SK-N-SH (cell line): ENCODE results near the gene MAGEB1. TPM values are rescaled to one million over a fixed set of nuclear protein-coding genes. Genes with fewer than 3 reads are reported as not detected.

ENCODE experiments used
- polyA plus RNA-seq, 3 experiments: library from polyadenylated mRNA; depleted of rRNA; stranded (reverse); fragments of >200 nt; gene quantifications; 2 replicates each; pipeline ENCODE4 v1.2.3, GENCODE V29; 2012

MAGEB1 gene
- polyA plus RNA-seq, 1 of the 3 experiments (the other 2 are of a cell fraction): 0.02 TPM

Other genes with a start within 250 kb of the MAGEB1 start
- gene MAGEB2, start 31.6 kb upstream of the MAGEB1 start, polyA plus RNA-seq (2012; rRNA removed): 1.6 and 2.7 TPM in 2 replicates
- gene MAGEB3, start 16.5 kb upstream of the MAGEB1 start, polyA plus RNA-seq (2012; rRNA removed): not detected in 2 replicates
- not detected in 2 replicates for gene MAGEB4, start 5.1 kb upstream of the MAGEB1 start, polyA plus RNA-seq (2012; rRNA removed)
- gene NR0B1, start 62.2 kb downstream of the MAGEB1 start, polyA plus RNA-seq (2012; rRNA removed): 2.2 and 2.3 TPM in 2 replicates